ENCODE results near the gene POLR3K.

DNA sequence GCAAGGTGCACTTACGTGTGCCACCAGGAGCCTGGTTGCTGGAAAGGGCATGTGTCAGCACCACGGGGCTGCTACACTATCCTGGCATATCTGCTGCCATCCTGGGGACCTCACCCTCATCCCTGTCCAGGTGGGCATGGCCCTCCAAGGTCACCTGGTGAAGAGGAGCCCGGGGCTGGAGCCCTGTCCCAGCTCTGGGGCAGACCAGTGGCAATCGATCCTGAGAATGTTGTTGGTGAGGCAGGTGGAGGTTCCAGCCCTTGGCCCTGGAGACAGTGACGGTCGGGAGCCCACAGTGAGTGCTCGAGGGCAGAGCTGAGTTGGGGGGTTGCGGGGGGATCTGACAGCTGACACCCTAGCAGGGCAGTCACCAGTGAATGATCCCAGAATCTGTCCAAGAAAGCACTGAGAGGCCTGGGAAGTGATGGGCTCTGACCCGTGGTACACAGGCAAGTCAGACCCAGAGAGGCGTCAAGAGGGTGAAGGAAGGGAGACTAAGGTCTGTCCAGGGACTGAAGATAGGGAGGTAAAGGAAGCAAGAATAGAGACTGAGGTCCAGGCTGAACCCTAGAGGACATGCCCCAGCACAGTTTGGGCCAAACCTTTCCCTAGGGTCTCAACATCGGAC is 17.6 kb downstream of the POLR3K start:
- TF ChIP-seq, protein P1, sequence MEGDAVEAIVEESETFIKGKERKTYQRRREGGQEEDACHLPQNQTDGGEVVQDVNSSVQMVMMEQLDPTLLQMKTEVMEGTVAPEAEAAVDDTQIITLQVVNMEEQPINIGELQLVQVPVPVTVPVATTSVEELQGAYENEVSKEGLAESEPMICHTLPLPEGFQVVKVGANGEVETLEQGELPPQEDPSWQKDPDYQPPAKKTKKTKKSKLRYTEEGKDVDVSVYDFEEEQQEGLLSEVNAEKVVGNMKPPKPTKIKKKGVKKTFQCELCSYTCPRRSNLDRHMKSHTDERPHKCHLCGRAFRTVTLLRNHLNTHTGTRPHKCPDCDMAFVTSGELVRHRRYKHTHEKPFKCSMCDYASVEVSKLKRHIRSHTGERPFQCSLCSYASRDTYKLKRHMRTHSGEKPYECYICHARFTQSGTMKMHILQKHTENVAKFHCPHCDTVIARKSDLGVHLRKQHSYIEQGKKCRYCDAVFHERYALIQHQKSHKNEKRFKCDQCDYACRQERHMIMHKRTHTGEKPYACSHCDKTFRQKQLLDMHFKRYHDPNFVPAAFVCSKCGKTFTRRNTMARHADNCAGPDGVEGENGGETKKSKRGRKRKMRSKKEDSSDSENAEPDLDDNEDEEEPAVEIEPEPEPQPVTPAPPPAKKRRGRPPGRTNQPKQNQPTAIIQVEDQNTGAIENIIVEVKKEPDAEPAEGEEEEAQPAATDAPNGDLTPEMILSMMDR (IDR thresholded peaks at IDR 0.05; ENCODE audit: low read length): no peak
- TF ChIP-seq EZH2phosphoT487 (IDR thresholded peaks at IDR 0.05; ENCODE audit: low read length) (no peak), EZH2 (optimal IDR thresholded peaks at IDR 0.05; ENCODE audit: low read depth, low read length) (no peak)
